Lung (tissue), 12 donors: ENCODE measurements around the gene CMKLR1. TPM values are rescaled to one million over a fixed set of nuclear protein-coding genes. Genes with fewer than 3 reads are reported as not detected.

Experiments
- ATAC-seq: fragments of 200-7000 bp; cut with Tn5 transposase; one replicate; pipeline ENCODE4 v1.9.1; 2020; ENCODE audit warnings: moderate number of reproducible peaks; ENCODE audit not compliant: insufficient read depth, low FRiP score
- DNase-seq, 3 donors: peaks; one replicate each; pipeline ENCODE4 v3.0.0-alpha.2; 2013 to 2017
- H3K27ac ChIP-seq, 2 donors: one replicate each; pipeline ENCODE4 v1.5.1; 2013; ENCODE audit warnings: mild to moderate bottlenecking in 2 of 2, moderate library complexity in 2 of 2, control low read depth in 1 of 2, inconsistent platforms in 1 of 2, low read depth in 1 of 2, low read length in 1 of 2
- H3K27me3 ChIP-seq, 3 donors: one replicate each; pipeline ENCODE4 v1.5.1; 2013; ENCODE audit warnings: low read length in 2 of 3; ENCODE audit not compliant: control insufficient read depth in 3 of 3, insufficient read depth in 3 of 3
- H3K36me3 ChIP-seq, 4 donors: one replicate each; pipeline ENCODE4 v1.5.1; 2013; ENCODE audit warnings: low read length in 4 of 4, mild to moderate bottlenecking in 1 of 4, moderate library complexity in 1 of 4; ENCODE audit not compliant: control insufficient read depth in 4 of 4, insufficient read depth in 4 of 4
- H3K4me1 ChIP-seq, 5 donors: one replicate each; pipeline ENCODE4 v1.5.1; 2013; ENCODE audit warnings: low read length in 5 of 5, mild to moderate bottlenecking in 2 of 5, moderate library complexity in 1 of 5; ENCODE audit not compliant: control insufficient read depth in 5 of 5, insufficient read depth in 5 of 5
- H3K4me3 ChIP-seq: one replicate; pipeline ENCODE4 v1.5.1; 2013; ENCODE audit warnings: mild to moderate bottlenecking, control low read depth, moderate library complexity
- H3K9ac ChIP-seq, 2 donors: one replicate each; pipeline ENCODE4 v1.5.1; 2013; ENCODE audit warnings: low read length in 2 of 2, control low read depth in 1 of 2; ENCODE audit not compliant: insufficient read depth in 1 of 2
- H3K9me3 ChIP-seq, 4 donors: one replicate each; pipeline ENCODE4 v1.5.1; 2013; ENCODE audit warnings: low read length in 3 of 4, mild to moderate bottlenecking in 1 of 4, moderate library complexity in 1 of 4; ENCODE audit not compliant: control insufficient read depth in 4 of 4, insufficient read depth in 3 of 4
- WGBS, 2 donors: extraction: QIAGEN DNeasy Blood & Tissue Kit; methylation state at CpG; one replicate each; pipeline ENCODE4 v1.1.7; 2013; 5-methylcytosine and 5-hydroxymethylcytosine counted together
- polyA plus RNA-seq, 2 donors: library from polyadenylated mRNA; stranded (reverse); fragments of 200-250 nt; gene quantifications; one replicate each; pipeline ENCODE4 v1.2.1, GENCODE V29; 2013
- total RNA-seq, 2 donors: library from RNA; depleted of rRNA in 1 of 2; stranded (reverse); fragments of >200 nt in 1 of 2; gene quantifications; one replicate each; pipeline ENCODE4 v1.2.1, GENCODE V29; 2014 to 2021
- TF ChIP-seq, protein P1 (sequence below): IDR thresholded peaks from 2 replicates; pipeline ENCODE4 v1.5.1; 2012; ENCODE audit warnings: mild to moderate bottlenecking; ENCODE audit errors: control extremely low read depth, extremely low read depth
- donor health status: control.
- donor health status: control.
- donor health status: Bipolar disorder and iron deficiency.
- donor health status: healthy.
- donor health status: DM: yes; HTN: yes; CAD: no.

The CMKLR1 gene
- total and polyA plus RNA-seq, 4 donors: 4.4 to 20.5 (median 17.5) TPM

DNA sequence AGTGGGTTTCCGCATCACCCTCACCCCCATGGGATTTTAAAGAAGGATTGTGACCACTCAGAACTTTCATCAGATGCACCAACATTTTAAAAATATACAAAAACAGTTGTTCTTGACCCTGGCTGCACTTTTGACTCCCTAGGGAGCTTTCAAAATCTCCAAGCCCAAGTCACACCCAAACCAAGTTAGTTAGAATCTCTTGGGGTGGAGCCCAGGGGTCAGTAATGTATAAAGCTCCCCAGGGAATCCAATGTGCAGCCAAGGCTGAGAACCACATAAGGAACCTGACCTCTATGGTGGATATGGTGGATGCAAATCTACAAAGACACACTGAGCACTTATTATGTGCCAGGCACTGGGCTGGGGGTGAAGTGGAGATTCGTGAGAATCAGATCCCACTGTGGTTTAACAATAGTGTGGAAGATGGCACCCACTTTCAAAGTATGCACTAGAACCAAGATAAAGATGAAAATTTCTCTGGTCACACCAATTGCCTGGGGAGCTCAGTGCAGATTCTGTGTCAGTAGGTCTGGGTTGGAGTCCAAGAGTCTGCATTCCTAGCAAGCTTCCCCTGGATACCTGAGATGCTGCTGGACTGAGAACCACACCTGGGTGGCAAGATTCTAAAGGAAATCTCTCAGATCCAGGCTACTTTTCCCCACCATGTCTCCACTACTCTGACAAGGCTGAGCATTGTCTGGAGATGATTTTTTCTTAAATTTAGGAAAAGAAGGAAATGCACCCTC, 18.9 kb upstream of the CMKLR1 start:
- Histone ChIP-seq H3K36me3 (no peaks in the 10 kb centered on the region), H3K27ac (no peak overlapping the region), H3K4me1 (no peaks in the 10 kb centered on the region), H3K27me3 (no peaks in the 10 kb centered on the region), H3K4me3 (no peak overlapping the region), H3K9ac (no peak overlapping the region), H3K9me3 (no peaks in the 10 kb centered on the region)
- TF ChIP-seq, protein P1, sequence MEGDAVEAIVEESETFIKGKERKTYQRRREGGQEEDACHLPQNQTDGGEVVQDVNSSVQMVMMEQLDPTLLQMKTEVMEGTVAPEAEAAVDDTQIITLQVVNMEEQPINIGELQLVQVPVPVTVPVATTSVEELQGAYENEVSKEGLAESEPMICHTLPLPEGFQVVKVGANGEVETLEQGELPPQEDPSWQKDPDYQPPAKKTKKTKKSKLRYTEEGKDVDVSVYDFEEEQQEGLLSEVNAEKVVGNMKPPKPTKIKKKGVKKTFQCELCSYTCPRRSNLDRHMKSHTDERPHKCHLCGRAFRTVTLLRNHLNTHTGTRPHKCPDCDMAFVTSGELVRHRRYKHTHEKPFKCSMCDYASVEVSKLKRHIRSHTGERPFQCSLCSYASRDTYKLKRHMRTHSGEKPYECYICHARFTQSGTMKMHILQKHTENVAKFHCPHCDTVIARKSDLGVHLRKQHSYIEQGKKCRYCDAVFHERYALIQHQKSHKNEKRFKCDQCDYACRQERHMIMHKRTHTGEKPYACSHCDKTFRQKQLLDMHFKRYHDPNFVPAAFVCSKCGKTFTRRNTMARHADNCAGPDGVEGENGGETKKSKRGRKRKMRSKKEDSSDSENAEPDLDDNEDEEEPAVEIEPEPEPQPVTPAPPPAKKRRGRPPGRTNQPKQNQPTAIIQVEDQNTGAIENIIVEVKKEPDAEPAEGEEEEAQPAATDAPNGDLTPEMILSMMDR: no peak
- WGBS, 2 donors: 82 to 98% methylated on average over 2 of the region's 2 CpGs
- ATAC-seq (no peak), DNase-seq (no peak)

DNA sequence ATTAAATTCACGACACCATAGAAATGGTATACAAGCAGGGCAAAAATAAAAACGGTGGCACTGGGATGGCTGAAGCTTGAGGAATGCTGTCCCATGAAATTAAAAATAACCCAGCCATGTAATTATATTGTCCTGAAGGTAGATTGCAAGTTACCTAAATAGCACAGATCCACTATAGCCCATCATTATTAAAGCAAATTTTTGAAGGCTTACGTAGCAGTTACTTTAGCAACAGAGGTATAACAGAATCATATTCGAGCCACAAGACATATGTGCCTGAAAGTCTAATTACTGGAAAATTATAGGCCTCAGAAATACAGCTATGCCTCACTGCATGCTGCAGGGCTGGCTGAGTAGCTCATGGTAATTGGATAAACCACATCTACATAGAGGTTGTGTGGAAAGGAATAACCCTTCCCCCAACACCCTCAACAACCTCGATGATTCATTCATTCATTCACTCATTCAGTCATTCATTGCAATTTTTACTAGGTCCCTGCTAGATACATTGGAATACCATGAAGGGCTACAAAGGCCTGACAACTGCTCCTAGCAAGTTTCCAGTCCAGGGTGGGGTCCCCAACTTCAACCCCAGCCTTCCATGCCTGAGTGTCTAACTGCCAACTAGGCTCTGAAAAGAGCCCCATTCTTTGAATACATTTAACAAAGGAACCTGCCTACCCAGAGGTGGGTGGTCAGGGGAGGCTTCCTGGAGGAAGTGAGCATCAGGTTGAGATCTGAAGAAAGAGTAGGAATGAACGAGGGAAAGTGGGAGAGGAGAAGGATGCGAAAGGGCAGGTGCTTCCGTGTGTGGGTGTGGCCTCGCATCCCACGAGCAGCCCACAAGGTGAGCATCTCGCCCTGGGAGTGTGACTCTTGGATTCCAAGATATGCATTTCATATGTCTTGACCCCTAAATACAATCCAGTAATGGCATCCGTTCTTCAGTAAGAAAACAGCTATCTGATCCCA, 18.0 kb upstream of the CMKLR1 start:
- ATAC-seq (no peak), DNase-seq (no peak)
- Histone ChIP-seq H3K36me3 (no peaks in the 10 kb centered on the region), H3K27me3 (no peaks in the 10 kb centered on the region), H3K4me1 (no peaks in the 10 kb centered on the region), H3K9me3 (no peaks in the 10 kb centered on the region), H3K9ac (no peak overlapping the region), H3K27ac (no peak overlapping the region), H3K4me3 (no peak overlapping the region)
- TF ChIP-seq, protein P1: no peak
- WGBS, 2 donors: 87 to 88% methylated on average over 12 of the region's 12 CpGs

DNA sequence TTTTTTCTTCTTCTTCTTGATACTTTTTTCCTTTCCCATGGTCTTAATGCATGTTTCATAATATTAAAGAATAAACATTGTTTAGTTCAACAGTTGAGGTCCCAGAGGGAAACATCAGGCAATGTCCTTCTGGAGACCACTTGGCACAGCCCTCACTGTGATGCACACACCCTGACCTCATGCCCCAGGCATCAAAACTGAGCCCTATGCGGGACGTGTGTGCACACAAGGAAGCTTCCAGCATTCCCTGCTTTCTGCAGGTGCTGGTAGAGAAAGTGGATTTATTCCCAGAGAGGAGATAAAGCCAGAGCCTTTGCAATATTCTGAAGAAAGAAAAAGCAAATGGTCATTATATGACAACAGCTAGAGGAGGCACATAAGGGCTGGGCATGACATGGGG, 16.0 kb upstream of the CMKLR1 start:
- 75 to 86% methylated on average over 2 of the region's 2 CpGs for WGBS, 2 donors
- no peak overlapping the region for H3K9ac ChIP-seq
- H3K4me1 ChIP-seq: no peaks in the 10 kb centered on the region

More for the DNA sequence above, 16.0 kb upstream of the CMKLR1 start:
- H3K4me3 ChIP-seq: no peak overlapping the region
- no peaks in the 10 kb centered on the region for H3K36me3 ChIP-seq
- DNase-seq (no peak), ATAC-seq (no peak)
- TF ChIP-seq, protein P1: no peak
- no peaks in the 10 kb centered on the region for H3K9me3 ChIP-seq
- H3K27ac ChIP-seq: no peak overlapping the region
- H3K27me3 ChIP-seq: no peaks in the 10 kb centered on the region
